Stimulated activated CD8-positive, alpha-beta memory T cell treated with anti-CD3 and anti-CD28 coated beads, Interleukin-12 subunit alpha, Interleukin-12 subunit beta, amount 100 ng/mL, for 1 hour (primary cell): Measurements from ENCODE around the gene RNLS.

ENCODE experiments used
- DNase-seq: peaks from one replicate; pipeline ENCODE4 v3.0.0-alpha.2; 2020; ENCODE audit warnings: low read depth

The RNLS gene

DNA sequence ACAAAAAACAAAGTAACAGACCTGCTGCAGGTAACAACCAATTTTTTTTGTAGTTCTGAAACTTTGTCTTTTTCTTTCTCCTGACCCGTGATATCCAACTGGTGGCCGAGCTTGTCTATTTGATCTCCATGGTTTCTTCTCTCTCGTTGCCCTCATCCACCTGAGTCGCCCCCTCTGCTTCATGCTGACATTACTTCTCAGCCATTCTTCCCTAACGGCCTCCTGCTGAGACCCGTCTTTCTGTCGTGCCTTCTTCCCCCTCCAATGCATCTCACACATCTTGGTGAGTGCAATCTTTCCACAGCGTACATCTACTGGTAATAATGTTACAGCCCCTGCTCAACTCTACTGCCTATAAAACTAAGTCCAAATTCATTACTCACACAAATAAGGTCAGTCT lies 352.9 kb downstream of the RNLS start:
- DNase-seq = no peak

DNA sequence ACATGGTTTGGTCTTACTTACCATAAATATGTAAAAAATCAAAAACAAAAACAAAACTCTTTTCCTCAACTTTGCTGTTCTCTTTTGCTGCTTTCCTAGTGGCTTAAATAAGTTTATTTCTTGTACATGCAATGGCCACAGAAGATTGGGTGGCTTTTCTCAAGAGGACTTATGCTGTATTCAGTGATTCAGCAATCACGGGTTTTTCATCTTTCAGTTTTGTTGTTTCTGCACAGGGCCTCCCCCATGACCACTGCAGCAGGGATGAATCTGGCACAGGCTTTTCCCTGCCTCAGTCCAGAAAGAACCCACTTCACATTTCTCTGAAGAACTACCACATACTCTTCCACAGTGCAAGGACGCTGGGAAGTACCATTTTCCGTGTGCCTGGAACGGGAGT lies 355.0 kb downstream of the RNLS start:
- DNase-seq = no peak

DNA sequence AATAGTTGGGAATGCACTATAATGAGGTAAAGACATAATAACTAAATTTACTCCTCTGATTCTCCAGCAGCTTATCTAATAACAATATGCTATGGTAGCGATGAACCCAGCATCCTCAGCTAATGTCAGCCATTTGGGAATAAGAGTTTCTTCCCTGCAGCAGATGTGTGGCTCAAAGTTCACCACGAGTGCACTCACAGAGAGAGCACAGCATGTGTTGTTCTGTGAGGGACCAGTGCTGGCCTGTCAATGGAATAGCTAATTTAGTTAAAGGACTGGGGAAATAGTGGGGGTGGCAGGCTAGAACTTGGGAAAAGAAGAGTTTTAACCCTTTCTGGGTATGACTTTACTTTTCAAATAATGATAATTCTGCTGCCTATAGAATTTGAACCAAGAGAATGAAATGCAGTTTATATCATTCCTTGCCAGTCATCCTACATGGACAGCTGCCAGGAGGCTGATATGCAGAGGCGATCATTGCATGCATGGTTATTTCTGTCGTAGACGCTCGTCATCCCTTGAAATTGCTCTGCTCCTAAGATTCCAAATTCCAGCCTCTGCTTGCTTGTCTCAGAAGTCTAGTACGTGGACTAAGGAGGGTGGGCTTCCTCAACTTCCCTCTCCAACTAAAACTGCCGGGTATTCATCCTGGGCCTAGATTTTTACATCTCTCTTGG lies 355.6 kb downstream of the RNLS start:
- DNase-seq = no peak

DNA sequence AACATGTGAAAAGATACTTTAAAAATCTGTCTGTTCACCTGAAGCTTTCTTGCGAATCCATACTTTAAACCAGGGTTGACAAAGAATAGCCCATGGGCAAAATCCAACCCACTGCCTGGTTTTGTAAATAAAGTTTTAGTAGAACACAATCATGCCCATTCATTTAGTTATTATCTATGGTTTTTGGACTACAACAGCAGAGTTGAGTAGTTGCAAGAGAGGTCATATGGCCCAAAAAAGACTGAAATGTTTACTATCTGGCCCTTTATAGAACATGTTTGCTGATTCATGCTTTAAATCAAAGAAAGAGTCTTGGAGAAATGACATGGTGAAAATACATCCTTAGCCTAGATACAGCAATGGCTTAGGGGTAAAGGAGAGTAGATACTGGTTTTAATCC lies 356.2 kb downstream of the RNLS start:
- no peak for DNase-seq

DNA sequence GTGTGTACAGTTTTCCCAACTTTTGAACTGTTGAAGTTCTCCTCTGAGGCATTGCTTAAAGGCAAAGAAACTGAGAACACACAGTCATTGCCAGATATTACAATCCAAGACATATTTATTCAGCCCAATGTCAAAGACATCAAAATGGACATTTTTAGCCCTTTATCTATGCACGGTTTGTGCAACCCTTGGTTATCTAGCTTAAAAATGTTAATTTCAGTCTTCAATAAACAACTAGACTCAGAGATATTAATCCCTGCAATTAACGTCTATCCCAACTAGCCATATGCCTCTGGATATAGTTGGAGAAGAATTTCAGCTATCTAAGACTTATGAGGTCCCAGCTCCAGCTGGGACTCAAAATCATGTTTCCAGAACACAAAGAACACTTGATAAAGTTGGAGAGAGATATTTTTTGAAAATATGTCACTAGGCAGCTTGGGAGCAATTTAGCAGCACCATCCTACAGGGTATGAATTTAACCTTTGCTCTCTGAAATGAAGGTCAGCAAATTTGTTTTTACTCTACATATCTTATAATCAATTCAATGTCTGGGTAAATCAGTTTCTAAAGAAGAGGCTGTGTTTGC lies 357.0 kb downstream of the RNLS start:
- DNase-seq = no peak
